ENCODE data around the gene NTMT2. TPM values are rescaled to one million over a fixed set of nuclear protein-coding genes. Genes with fewer than 3 reads are reported as not detected.
"Not testable (repeated sequence)": the region's sequence is repeated elsewhere in the genome, so short reads cannot be mapped to it uniquely, and the experiment has no call there.

NTMT2 gene
- 0.15 TPM in 1 of 2 replicates, not detected in the other for total RNA-seq (2014; rRNA removed; shearing (Covaris generic))
- polyA plus RNA-seq (2014; cell fraction: nucleus; rRNA removed) = not detected in 2 replicates

DNA sequence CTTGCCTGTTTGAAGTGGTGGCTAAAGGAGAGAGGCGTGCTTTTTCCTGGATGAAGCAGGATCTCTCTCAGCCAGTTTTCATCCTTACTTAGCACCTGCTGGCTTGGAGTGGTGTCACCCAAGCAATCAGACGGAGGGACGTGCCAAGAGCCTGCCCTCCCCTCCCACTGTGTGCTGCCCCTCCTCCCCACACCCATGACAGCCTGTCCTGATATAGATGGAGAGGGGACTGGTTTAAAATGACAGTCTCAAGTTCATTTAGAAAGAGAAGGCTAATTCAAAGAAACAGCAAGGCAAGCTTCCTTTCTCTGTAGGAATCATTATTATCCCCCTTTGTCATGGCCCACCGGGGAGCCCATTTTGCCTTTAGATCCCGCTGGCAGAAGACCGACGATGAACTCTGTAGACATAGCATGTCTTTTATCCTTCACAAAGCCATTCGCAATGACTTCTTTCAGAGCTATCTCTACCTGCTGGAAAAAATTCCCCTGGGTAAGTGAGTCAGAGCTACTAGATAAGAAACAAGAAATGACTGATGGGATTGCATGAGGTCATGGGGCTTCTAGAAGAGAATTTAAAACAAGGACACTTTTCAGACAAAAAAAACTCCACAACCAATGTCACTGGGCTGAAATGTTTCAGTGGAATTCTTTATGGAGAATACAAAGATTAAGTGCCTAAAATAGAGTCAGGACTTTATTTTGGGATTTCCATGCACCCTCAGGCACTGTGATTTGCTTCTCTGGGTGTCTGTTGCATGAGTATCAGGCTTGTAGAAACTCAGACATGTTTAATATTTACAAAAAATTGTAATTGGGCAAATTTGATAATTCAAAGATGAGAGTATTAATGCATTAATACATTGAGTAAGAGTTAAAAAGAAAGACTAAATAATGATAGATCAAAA, at the start of gene NTMT2:
TSS of gene NTMT2 (plus strand) at position 190 of the 907 bp plus-strand sequence. CDS start at position 339, 149 bp downstream.
- DNase-seq (ENCODE audit: extremely low read depth, low read depth) = no peak

DNA sequence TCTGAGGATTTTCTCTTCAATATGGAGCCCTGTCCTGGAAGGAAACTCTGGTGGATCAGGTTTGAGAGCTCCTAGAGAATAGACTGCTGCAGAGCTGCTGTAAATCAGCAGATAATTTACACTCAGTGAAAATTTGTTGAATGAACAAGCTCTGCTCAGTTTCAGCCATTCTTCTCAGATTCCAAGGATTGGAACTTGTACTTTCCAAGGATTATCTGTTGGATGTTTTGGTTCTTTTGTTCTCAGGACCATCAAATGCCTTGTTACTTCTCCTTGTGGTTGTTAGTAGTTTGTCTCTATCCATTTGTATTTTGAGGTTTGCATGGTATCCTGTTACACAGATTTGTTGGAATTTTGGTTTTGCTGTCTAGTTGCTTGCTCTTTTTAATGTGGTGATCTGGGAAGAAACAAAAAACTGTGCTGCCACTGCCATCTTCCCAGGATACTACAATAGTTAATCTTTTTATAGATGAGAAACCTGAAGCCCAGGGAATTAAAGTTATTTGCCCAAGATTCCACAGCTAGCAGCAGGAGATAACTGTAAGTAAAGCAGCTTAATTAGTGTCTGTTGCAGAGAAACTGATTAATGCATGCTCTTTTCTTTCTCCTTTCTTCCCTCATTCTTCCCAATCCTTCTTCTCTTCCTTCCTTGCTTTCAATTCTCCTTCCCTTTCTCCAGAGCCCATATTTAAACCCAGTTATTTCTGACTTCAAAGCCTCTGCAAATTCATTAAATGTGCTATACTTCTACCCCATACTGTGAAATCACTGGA, 49.6 kb upstream of the NTMT2 start:
- DNase-seq (ENCODE audit: extremely low read depth, low read depth) = no peak

DNA sequence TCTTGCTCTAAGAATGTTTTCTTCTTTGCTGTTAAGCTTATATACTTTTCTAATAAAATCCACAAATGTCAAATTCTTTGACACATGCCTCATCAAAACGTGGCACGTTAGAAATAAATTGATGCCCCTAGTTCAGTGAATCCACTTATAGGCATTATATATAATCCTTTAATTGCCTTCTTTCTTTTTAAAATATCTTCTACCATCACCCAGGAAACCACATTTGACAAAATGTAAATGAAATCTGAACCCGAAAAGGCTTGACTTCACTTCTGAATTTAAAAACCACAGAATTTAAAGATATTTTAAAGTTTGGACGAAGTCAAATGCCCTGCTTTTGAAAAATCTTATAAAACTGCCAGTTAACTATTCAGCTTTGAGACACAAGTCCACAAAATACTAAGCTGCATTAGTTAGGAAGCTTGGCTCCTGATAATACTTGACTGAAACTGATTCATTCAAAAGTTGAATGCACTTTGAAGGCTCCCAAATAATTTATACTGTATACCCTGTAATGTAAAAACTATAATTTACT, 48.9 kb upstream of the NTMT2 start:
- no peak for DNase-seq (ENCODE audit: extremely low read depth, low read depth)

DNA sequence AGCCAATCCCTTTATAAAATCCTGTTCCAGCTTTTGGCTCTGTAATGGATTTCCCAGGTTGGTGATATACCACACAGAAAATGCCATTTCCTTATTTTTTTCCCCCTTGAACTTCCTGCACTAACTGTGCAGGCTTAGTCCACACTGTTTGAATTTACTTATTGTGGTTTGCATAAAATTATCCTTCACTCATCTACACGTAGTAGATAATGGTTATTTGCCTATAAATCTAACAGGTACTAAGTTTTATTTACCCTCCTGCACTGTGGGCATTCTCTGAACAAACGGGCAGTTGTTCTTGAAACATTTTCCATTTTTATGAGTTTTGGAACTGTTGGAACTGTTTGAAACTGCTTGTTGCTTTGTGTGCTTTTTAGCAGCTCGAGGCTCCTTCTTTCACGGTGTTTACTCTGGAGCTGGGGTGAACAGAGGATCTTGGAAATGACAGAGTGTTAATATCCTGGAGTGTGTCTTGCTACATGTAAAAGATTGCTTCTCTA, 48.3 kb upstream of the NTMT2 start:
- no peak for DNase-seq (ENCODE audit: extremely low read depth, low read depth)

DNA sequence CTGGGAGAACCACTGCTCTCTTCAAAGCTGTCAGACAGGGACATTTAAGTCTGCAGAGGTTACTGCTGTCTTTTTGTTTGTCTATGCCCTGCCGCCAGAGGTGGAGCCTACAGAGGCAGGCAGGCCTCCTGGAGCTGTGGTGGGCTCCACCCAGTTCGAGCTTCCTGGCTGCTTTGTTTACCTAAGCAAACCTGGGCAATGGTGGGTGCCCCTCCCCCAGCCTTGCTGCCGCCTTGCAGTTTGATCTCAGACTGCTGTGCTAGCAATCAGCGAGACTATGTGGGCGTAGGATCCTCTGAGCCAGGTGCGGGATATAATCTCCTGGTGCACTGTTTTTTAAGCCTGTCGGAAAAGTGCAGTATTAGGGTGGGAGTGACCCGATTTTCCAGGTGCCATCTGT, 32.6 kb upstream of the NTMT2 start:
- DNase-seq (ENCODE audit: extremely low read depth, low read depth) = not testable (repeated sequence)

DNA sequence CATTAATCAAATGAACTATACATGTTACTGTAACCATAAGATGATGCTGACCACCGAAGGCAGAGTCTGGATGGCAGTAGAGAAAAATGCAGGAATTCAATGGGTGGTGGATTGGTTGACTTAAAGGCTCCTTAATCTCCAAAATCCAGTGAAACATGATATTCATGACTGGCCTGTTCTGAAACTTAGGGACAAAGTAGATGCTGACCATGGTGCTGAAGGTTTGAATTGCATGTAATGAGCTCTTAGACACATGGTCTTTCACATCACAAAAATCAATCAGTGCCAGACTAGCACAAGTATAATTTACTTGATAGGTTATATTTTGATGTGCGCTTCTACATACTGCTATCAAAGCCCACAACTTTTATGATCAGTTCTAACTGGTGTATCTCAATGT, 30.9 kb upstream of the NTMT2 start:
- peak; percentile 15 for DNase-seq (ENCODE audit: extremely low read depth, low read depth)

DNA sequence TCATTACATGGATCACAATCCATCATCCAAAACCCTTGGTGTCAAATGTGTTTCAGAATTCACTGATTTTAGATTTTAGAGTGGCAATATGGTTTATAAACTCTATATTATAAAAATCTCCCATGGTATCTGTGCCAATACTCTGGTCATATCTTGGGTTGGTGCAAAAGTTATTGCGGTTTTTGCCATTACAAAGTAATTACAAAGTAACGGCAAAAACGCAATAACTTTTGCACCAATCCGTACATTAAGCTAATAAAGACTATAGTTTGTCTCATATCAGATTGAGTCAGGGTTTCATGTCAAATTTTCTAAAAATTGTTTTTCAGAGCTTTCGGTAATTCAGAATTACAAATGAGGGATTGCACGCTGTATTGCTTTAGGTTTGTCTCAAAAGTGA, 23.4 kb upstream of the NTMT2 start:
- DNase-seq (ENCODE audit: extremely low read depth, low read depth) = no peak

DNA sequence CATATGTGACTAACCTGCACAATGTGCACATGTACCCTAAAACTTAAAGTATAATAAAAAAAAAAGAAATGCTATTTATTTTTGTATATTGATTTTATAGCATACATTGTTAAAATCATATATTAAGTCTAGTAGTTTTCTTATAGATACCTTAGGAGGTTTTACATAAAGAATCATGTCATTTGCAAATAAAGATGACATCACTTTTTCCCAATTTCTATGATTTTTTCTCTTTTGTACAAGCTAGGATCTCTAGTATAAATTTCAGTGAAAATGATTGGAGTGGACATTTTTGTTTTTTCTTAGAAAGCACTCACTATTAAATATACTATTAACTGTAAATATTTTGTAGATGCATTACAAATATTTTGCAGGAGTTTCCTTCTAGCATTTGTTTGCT, 20.5 kb upstream of the NTMT2 start:
- no peak for DNase-seq (ENCODE audit: extremely low read depth, low read depth)

DNA sequence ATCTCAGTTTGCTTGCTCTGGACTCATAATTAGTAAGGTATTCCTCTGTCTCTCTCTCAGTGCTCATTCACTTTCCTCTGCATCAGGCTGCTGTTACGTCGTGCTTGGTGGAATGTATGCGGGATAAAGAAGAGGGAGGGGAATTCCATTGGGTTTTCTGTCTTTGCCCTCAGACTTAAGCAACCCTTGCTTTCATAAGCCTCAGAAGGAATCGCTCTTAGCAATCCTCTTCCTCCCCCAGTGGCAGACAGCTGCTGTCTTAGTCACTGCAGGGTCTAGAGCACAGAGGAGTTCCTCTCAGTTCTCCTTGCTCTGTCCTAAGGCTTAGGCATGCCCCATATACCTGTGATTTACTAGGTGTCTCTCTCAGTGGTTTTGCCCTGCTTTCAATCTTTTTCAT, 19.1 kb upstream of the NTMT2 start:
- DNase-seq (ENCODE audit: extremely low read depth, low read depth) = no peak

DNA sequence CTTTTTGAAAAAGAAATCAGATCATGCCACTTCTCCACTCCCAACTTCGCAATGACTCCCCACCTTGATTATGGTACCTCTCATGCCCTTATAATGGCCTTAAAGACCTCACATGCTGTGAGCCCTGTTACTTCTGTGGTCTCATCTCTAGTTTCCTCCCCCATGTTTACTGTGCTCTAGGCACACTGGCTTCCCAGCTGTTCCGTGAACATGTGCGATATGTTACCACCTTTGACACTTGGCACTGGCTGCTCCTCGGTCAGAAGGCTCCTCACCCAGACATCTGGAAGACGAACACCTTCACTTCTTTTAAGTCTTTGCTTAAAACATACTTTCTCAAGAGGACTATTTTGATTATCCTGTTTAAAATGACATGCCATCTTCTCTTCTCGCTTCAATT, 14.3 kb upstream of the NTMT2 start:
- no peak for DNase-seq (ENCODE audit: extremely low read depth, low read depth)

DNA sequence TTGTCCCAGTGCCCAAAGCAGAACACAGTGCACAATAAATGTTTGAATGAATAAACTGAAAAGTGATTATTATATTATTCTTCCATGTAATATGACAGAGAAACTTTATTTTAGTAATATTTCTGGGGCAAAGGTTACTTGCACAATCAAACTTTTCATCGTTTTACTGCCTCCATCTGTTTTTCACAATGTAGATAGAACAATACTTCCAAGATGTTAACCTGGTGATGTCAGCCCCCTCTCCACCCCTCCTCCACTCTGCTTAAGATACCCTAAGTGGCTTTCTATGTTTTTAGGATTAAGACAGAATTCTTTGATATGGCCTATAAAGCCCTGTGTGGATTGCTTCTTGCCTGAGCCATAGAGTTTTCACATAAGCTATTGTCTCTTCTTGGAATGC, 13.8 kb upstream of the NTMT2 start:
- DNase-seq (ENCODE audit: extremely low read depth, low read depth) = no peak

DNA sequence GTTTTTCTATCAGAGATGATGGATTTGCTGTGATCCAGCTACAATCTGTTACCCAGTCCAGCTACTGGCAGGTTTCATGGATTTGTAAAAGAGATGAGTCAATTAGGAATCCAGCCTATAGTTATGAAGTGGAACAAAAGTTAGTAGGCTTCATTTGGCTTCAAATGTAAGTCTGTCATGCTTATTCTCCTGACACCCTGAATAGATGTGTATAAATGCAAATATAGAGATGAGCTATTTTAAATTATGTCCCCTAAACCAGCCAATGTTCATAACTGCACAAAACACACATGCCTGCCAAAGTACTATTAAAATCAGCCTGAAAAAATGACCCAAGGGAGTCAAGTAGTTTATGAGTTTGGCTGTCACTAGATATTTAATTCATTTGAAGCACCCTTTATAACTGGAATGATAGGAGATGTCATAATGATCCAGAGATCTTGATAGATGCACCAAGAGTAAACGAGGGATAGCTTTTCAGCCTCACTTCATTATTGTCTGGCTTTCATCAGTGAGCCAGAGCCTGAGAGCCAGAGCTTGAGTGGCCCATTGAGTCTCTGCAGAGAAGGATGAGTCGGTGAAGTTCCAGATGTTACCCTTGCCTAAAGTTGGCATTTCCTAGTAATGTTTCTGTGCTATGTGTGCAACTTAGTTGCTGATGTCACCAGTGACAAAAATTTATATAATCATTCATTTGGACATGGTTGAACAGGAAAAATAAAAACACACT, 11.8 kb upstream of the NTMT2 start:
- no peak for DNase-seq (ENCODE audit: extremely low read depth, low read depth)

DNA sequence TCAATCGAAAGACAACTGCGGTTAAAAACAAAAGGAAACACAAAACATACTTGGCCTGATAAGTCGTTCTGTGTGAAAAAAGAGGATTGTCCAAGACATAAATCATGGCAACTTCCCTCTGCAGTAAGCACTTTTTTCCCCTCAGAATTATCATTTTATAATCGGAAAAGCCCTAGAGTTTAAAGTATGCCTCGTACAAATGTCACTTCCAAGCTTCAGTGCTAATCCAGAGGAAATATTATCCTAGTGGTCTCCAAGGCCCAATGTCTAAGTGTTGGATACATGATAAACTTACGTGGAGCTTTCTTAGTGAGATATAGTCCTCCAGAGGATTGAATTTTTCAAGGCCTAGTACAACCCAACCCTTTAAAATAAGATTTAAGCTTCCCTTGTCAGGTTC, 11.2 kb upstream of the NTMT2 start:
- DNase-seq (ENCODE audit: extremely low read depth, low read depth) = no peak

DNA sequence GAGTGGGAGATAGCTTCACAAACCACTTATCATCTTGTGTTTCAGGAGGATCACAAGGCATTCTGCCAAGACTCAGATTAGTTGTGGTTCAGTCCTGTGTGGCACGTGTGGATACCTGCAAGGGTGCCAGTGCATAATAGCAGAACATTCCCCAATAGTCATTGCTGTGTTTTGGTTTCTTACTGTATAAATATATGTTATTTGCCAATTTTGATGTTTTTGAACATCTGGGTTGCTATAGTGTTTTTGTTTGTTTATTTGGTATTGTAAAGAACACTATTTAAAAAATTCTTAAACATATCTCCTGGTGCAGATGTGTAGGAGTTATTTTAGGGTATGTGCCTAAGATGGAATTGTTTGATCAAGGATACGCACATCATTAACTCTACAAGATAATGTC, 5.4 kb upstream of the NTMT2 start:
- DNase-seq (ENCODE audit: extremely low read depth, low read depth) = no peak

DNA sequence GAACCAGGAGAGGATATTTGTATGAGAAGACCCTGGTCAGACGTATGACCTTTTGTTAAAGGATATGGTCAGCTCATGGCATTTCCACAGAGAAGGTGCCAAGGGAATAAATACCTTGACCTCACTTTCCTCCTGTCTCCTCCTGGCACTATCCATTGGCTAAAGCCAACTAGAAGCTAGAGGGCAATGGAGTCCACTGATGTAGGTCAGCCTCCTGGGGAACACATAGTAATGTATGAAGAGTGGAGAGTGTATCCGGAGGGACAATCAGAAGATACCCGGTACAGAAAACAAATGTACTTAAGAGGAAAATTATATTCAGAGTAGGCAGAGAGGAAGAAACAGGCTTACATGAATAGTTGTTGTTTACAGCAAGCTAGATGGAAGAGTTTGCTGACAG, 698 bp upstream of the NTMT2 start:
- DNase-seq (ENCODE audit: extremely low read depth, low read depth) = no peak

DNA sequence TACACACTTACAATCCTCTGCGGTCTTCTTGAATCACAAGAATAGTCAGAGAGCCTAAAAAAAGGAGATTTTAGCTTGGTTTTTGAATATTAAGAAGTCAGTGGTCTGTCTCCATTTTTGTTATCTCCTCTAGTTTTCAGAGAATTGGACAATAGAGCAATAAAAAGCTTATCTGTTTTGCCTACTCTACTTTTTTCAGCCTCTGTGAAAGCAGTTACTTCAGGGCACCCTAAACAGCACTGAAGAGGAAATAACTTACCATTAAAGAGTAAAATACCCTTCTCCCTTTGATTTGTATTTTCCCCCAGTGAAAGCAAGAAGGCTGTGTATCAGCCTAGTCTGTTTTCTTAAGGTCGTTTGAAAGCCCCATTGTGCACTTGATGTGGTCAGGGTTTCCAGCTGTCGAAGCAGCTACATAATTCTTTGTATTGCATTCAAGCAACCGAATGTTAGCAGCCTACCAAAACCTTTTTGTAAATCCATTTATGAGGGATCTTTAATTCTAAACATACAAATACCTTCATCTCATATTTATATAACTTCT, 1.0 kb downstream of the NTMT2 start:
- no peak for DNase-seq (ENCODE audit: extremely low read depth, low read depth)

DNA sequence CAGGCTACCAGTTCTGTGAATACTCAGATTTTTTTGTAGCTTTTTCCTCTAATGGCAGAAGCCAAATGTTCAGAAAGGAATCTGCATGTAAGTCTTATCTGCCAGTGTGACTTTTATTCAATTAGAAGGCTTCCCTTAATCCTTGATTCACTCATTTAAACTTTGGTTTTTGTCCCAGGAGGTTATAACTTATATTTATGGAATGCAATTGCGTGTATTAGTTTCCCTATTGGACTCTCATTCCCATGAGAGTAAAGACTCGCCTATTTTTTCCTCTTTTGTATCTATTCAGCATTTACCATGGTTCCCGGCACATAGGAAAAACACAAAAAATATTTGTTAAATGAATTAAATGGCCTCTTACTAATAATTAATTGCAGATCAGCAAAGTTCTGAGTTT, 3.5 kb downstream of the NTMT2 start:
- DNase-seq (ENCODE audit: extremely low read depth, low read depth) = no peak

DNA sequence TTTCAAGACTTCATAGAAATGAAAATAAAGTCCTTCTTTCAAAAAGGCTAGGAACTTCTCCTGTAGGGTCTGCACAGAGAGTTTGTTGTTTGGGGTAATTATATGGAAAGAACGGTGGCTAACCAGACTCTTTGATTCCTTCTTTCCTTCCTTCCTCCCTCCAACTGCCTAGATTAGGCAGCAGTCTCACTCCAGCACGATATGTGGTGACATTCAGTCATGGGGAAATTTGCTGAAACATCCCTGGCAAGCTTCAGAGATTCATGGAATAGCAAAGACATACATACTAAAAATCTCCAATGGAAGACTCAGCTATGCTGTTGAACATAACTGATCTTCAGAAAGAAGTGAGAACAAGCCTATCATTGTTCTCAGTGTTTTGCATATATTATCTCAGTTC, 4.3 kb downstream of the NTMT2 start:
- no peak for DNase-seq (ENCODE audit: extremely low read depth, low read depth)

DNA sequence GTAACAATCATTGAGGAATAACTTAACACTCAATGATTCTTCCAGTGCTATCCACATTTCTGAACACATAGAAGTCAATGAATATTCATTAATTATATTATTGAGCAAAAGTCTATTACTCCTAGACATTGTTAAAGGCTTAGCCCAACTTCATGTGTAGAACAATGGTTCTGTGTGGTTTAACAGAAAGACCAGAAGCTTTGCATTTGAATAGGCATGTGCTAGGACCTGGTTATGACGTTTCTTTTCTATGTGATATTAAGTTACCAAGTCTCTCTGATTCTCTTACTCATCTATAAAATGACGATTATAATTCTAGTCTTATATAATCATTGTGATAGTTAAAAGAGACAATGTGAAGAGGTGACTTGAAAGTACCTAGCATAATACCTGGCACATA, 5.2 kb downstream of the NTMT2 start:
- DNase-seq (ENCODE audit: extremely low read depth, low read depth) = no peak

DNA sequence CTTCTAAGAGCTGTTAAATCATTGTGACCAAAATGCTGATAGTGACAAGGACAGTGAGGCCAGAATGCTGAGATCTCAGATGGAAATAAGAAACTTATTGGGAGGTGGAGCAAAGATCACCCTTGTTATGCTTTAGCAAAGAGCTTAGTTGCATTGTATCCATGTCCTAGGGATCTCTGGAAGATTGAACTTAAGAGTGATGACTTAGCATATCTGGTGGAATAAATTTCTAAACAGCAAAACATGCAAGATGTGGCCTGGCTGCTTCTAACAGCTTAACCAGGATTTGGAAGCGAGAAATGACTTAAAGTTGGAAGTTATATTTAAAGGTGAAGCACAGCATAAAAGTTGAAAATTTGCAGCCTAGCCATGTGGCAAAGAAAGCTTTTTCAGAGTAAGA, 7.7 kb downstream of the NTMT2 start:
- no peak for DNase-seq (ENCODE audit: extremely low read depth, low read depth)
